IPS-18c (cell line): ENCODE measurements around the gene RNF157.

Experiments
- H3K4me3 ChIP-seq: 2 replicates; pipeline ENCODE4 v1.7.0; 2013; ENCODE audit warnings: low read depth, mild to moderate bottlenecking, low read length, moderate library complexity; ENCODE audit not compliant: insufficient read depth
- H3K9me3 ChIP-seq: one replicate; pipeline ENCODE4 v1.6.1; 2013; ENCODE audit warnings: mild to moderate bottlenecking, low read length, moderate library complexity; ENCODE audit not compliant: control insufficient read depth, insufficient read depth

RNF157 gene

GRCh38 chr17:76184290-76184689 is 56.0 kb downstream of the RNF157 start:
- no peaks in the 10 kb centered on the region for H3K9me3 ChIP-seq
- no peak overlapping the region for H3K4me3 ChIP-seq

- H3K4me3 ChIP-seq, result no peak overlapping the region
- no peaks in the 10 kb centered on the region for H3K9me3 ChIP-seq
Measured at GRCh38 chr17:76182016-76182764, 58.1 kb downstream of the RNF157 start.

GRCh38 chr17:76179496-76180467 is 60.5 kb downstream of the RNF157 start:
- Histone ChIP-seq H3K4me3 (no peak overlapping the region), H3K9me3 (no peaks in the 10 kb centered on the region)

- Histone ChIP-seq H3K4me3 (no peak overlapping the region), H3K9me3 (no peaks in the 10 kb centered on the region)
Measured at GRCh38 chr17:76178124-76178523, 62.2 kb downstream of the RNF157 start.

GRCh38 chr17:76176701-76177574 is 63.4 kb downstream of the RNF157 start:
- no peak overlapping the region for H3K4me3 ChIP-seq
- H3K9me3 ChIP-seq, result no peaks in the 10 kb centered on the region

- no peak overlapping the region for H3K4me3 ChIP-seq
- H3K9me3 ChIP-seq, result no peaks in the 10 kb centered on the region
Measured at GRCh38 chr17:76174037-76174436, 66.3 kb downstream of the RNF157 start.

GRCh38 chr17:76173474-76173873 is 66.8 kb downstream of the RNF157 start:
- no peaks in the 10 kb centered on the region for H3K9me3 ChIP-seq
- no peak overlapping the region for H3K4me3 ChIP-seq

GRCh38 chr17:76171706-76172105 is 68.6 kb downstream of the RNF157 start:
- no peaks in the 10 kb centered on the region for H3K9me3 ChIP-seq

GRCh38 chr17:76170114-76170513 is 70.2 kb downstream of the RNF157 start:
- no peaks in the 10 kb centered on the region for H3K9me3 ChIP-seq
- no peak overlapping the region for H3K4me3 ChIP-seq

More at GRCh38 chr17:76171706-76172105, 68.6 kb downstream of the RNF157 start:
- H3K4me3 ChIP-seq, result no peak overlapping the region

- Histone ChIP-seq H3K9me3 (no peaks in the 10 kb centered on the region), H3K4me3 (no peak overlapping the region)
Measured at GRCh38 chr17:76166906-76167305, 73.4 kb downstream of the RNF157 start.

- H3K4me3 ChIP-seq, result no peak overlapping the region
- H3K9me3 ChIP-seq, result no peaks in the 10 kb centered on the region
Measured at GRCh38 chr17:76166168-76166567, 74.1 kb downstream of the RNF157 start.

- no peak overlapping the region for H3K4me3 ChIP-seq
Measured at GRCh38 chr17:76164331-76164730, 76.0 kb downstream of the RNF157 start.

GRCh38 chr17:76163919-76164318 is 76.4 kb downstream of the RNF157 start:
- Histone ChIP-seq H3K4me3 (no peak overlapping the region), H3K9me3 (no peaks in the 10 kb centered on the region)

More at GRCh38 chr17:76164331-76164730, 76.0 kb downstream of the RNF157 start:
- no peaks in the 10 kb centered on the region for H3K9me3 ChIP-seq

GRCh38 chr17:76161619-76162266 is 78.5 kb downstream of the RNF157 start:
- no peak overlapping the region; the same call in 1 of the 2 replicates for H3K4me3 ChIP-seq
- no peaks in the 10 kb centered on the region for H3K9me3 ChIP-seq

- no peaks in the 10 kb centered on the region for H3K9me3 ChIP-seq
Measured at GRCh38 chr17:76160896-76161528, 79.3 kb downstream of the RNF157 start.

GRCh38 chr17:76159157-76159556 is 81.1 kb downstream of the RNF157 start:
- no peak overlapping the region for H3K4me3 ChIP-seq
- no peaks in the 10 kb centered on the region for H3K9me3 ChIP-seq

More at GRCh38 chr17:76160896-76161528, 79.3 kb downstream of the RNF157 start:
- H3K4me3 ChIP-seq, result no peak overlapping the region
